Stimulated activated naive CD8-positive, alpha-beta T cell treated with anti-CD3 and anti-CD28 coated beads, Interleukin-15, amount 100 ng/mL, for 72 hours (primary cell): ENCODE data around the gene ADAM15.

Experiments used
- ATAC-seq: fragments of 150-1000 bp; cut with Tn5 transposase; 2 replicates; pipeline ENCODE4 v1.10.0; 2021; ENCODE audit warnings: mild to moderate bottlenecking, moderate library complexity
- DNase-seq, 2 donors: peaks; one replicate each; pipeline ENCODE4 v3.0.0; 2021 to 2022
- H3K27ac Mint-ChIP-seq, 2 donors: one replicate each; pipeline ENCODE4 v1.8.0; 2022; ENCODE audit warnings: mild to moderate bottlenecking in 2 of 2, mixed read lengths in 2 of 2, moderate library complexity in 2 of 2
- H3K27me3 Mint-ChIP-seq: one replicate; pipeline ENCODE4 v1.8.0; 2022; ENCODE audit warnings: mixed read lengths
- H3K4me1 Mint-ChIP-seq: one replicate; pipeline ENCODE4 v1.8.0; 2022; ENCODE audit warnings: mild to moderate bottlenecking, mixed read lengths
- H3K4me3 Mint-ChIP-seq, 2 donors: one replicate each; pipeline ENCODE4 v1.8.0; 2022; ENCODE audit warnings: mild to moderate bottlenecking in 2 of 2, mixed read lengths in 2 of 2, moderate library complexity in 1 of 2
- H3K9me3 Mint-ChIP-seq, 2 donors: one replicate each; pipeline ENCODE4 v1.8.0; 2022; ENCODE audit warnings: mixed read lengths in 2 of 2

The ADAM15 gene

DNA sequence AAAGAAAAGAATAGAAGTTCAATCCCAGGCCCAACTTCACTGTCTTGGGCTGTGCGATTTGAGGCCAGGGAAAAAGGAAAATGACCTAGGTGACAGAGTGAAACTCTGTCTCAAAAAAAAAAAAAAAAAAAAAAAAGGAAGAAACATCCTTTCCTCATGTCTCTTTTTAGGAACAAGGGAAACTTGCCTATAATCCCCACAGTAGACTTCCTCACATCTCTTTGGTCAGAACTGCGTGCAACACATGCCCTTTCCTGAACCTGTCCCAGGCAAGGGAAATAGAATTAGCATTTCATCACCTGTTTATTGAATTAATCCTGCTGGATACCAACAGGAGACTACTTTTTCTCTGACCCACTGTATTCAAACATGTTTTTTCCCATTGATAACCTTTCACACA, 15.2 kb upstream of the ADAM15 start:
- Mint-ChIP-seq H3K27me3 (peaks cover 33% of the 10 kb centered on the region), H3K27ac (no peak overlapping the region), H3K4me3 (no peak overlapping the region), H3K9me3 (no peaks in the 10 kb centered on the region), H3K4me1 (no peaks in the 10 kb centered on the region)
- DNase-seq: no peak
- no peak for ATAC-seq

DNA sequence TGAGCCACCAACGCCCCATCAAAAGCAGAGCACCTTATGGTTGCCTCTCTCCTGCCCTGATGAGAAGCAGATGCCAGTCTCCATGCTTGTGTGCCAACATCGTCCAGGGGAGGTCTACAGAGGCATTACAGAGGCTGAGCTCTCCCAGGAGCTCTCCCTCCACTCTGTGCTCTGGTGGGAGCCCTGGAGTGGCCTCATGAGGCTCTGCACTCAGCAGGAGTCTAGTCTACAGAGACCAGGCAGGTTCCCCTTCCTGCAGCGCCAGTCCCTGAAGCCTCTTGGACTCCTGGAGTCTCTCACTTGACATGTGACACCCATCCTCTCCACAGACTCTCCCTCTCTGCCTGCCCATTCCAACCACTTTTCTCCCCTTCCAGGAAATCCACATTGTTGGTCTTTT, 14.1 kb upstream of the ADAM15 start:
- H3K9me3 Mint-ChIP-seq: no peaks in the 10 kb centered on the region
- ATAC-seq (no peak), DNase-seq (no peak)
- no peaks in the 10 kb centered on the region for H3K4me1 Mint-ChIP-seq
- no peak overlapping the region for H3K27ac Mint-ChIP-seq
- H3K27me3 Mint-ChIP-seq: peaks cover 33% of the 10 kb centered on the region
- H3K4me3 Mint-ChIP-seq: no peak overlapping the region

DNA sequence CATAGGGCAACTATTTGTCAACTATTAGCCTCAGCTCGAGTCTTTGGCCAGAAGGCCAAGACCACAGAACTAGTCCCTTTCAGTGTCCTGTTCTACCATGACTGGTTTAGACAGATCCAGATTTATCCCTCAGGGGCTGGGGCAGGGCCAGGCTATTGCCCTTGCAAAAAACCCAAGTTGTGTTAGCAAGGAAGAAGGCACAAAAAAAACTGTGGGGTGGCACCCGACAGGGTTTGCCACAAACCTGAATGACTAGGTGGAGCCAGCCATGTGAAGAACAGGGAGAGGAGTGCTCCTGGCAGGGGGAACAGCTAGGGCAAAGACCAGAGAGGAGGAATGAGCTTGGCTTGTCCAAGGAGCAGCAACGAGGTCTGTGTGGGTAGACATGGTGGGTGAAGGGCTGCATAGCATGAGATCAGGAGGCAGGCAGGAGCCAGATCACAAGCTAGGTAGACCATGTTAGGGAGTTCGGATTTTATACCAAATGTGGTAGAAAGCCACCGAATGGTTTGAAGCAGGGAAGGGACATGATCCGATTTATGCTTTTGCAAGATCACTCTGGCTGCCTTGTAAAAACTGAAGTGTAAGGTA, 13.2 kb upstream of the ADAM15 start:
- no peak for ATAC-seq
- no peak for DNase-seq
- H3K4me3 Mint-ChIP-seq: no peak overlapping the region
- H3K4me1 Mint-ChIP-seq: no peaks in the 10 kb centered on the region
- H3K9me3 Mint-ChIP-seq: no peaks in the 10 kb centered on the region
- no peak overlapping the region for H3K27ac Mint-ChIP-seq
- peaks cover 33% of the 10 kb centered on the region for H3K27me3 Mint-ChIP-seq

DNA sequence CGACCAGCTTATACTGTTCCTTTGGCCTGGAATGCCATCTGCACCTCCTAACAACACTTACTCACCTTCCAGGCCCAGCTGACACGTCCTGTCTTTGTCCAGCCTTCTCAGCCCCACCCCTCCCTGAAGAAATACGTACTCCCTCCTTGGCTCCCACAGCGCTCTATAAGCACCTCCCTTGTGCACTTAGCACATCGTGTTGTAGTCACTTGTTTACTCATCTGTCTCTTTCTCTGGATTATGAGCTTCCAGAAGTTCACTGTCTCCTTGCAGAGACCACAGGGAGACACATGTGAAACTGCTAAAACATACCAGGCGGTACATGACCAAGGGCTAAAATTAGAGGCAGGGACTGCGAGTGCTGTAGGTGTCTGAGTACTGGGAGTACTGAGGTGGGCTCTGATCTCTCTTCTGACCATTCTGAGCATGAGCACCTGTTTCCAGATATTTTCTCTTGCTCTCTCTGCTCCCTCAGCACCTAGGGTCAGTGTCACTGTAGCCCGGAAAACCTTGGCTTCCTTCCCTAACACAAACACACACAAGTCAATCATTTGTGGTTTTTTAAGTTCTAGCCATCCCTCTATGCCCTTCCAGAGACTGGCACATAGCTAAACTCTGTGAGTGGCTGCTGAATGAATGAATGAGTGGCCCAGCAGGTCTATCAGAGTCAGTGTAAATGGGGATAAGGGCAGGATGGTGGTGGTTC, 12.4 kb upstream of the ADAM15 start:
- Mint-ChIP-seq H3K27ac (no peak overlapping the region), H3K27me3 (peaks cover 33% of the 10 kb centered on the region), H3K4me1 (no peaks in the 10 kb centered on the region), H3K9me3 (no peaks in the 10 kb centered on the region), H3K4me3 (no peak overlapping the region)
- no peak for ATAC-seq
- DNase-seq: no peak

- H3K27ac Mint-ChIP-seq: no peak overlapping the region
- DNase-seq: no peak
- no peak overlapping the region for H3K4me3 Mint-ChIP-seq
- no peaks in the 10 kb centered on the region for H3K9me3 Mint-ChIP-seq
- no peaks in the 10 kb centered on the region for H3K4me1 Mint-ChIP-seq
- ATAC-seq: no peak
- H3K27me3 Mint-ChIP-seq: peaks cover 30% of the 10 kb centered on the region
Measured at GRCh38 chr1:155039308-155039669, 11.8 kb upstream of the ADAM15 start.

DNA sequence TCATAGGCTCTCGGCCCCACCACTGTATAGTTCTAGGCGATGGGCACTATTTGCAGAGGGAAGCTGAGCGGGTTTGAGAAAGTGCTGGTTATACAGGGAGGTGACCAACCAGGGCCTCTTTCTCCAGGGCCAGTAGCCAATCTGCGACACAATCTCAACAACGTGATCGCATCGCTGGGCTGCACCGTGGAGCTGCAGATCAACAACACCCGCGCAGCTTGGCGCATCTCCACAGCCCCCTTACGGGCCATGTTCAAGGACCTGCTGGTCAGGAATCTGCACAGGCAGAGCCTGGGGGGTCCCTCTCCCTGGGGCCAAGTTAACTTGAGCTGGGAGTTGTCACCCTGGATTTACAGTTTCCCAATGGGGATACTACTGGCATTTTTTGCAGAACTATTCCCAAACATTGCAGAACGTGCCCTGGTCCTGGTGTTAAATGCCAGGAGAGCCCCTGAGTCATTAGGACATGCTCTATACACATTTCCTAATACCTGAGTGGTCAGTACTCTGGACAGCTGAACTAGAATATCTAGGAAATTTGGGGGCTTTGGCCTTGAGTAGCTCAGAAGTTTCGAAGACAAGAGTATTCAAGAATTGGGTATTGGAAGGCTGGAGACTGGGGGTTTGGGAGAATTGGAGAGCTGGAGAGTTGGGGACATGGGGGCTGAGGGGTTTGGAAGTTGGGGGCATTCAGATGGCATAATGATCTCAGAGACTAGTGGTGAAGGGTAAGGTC, 10.6 kb upstream of the ADAM15 start:
- H3K9me3 Mint-ChIP-seq: no peaks in the 10 kb centered on the region
- no peak overlapping the region for H3K4me3 Mint-ChIP-seq
- H3K4me1 Mint-ChIP-seq: peaks cover 12% of the 10 kb centered on the region
- ATAC-seq (no peak), DNase-seq (no peak)
- peaks cover 19% of the 10 kb centered on the region for H3K27me3 Mint-ChIP-seq
- H3K27ac Mint-ChIP-seq: no peak overlapping the region

- H3K27ac Mint-ChIP-seq: no peak overlapping the region
- no peaks in the 10 kb centered on the region for H3K9me3 Mint-ChIP-seq
- H3K4me3 Mint-ChIP-seq: no peak overlapping the region
- no peak for ATAC-seq
- peaks cover 15% of the 10 kb centered on the region for H3K4me1 Mint-ChIP-seq
- H3K27me3 Mint-ChIP-seq: peaks cover 16% of the 10 kb centered on the region
- no peak for DNase-seq
Measured at GRCh38 chr1:155042789-155043188, 8.3 kb upstream of the ADAM15 start.

DNA sequence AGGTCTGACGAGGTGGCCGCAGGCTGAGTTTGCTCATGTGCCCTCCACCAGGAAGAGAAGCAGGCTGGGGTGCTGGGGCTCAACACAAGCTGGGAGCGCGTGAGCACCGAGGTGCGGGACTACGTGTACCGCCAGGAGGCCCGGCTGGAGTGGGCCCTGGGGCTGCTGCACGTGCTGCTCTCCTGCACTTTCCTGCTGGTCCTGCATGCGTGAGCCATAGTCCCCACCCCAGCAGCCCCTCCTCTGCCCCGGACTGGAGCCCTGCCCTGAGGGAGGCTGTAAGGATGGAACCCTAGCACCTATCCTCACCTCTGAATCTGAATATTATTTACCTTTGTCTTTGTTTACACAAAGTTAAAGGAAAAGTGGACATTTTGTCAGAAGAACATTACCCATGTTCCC, 7.8 kb upstream of the ADAM15 start:
- H3K27me3 Mint-ChIP-seq: peaks cover 11% of the 10 kb centered on the region
- ATAC-seq (no peak), DNase-seq (no peak)
- peaks cover 15% of the 10 kb centered on the region for H3K4me1 Mint-ChIP-seq
- H3K27ac Mint-ChIP-seq: no peak overlapping the region
- no peaks in the 10 kb centered on the region for H3K9me3 Mint-ChIP-seq
- H3K4me3 Mint-ChIP-seq: no peak overlapping the region

- ATAC-seq (no peak), DNase-seq (no peak)
- Mint-ChIP-seq H3K9me3 (no peaks in the 10 kb centered on the region), H3K27me3 (peaks cover 6% of the 10 kb centered on the region), H3K4me3 (no peak overlapping the region), H3K27ac (peak overlapping the region in 1 of 2 donors; percentile 2), H3K4me1 (peaks cover 15% of the 10 kb centered on the region)
Measured at GRCh38 chr1:155043793-155044192, 7.3 kb upstream of the ADAM15 start.

DNA sequence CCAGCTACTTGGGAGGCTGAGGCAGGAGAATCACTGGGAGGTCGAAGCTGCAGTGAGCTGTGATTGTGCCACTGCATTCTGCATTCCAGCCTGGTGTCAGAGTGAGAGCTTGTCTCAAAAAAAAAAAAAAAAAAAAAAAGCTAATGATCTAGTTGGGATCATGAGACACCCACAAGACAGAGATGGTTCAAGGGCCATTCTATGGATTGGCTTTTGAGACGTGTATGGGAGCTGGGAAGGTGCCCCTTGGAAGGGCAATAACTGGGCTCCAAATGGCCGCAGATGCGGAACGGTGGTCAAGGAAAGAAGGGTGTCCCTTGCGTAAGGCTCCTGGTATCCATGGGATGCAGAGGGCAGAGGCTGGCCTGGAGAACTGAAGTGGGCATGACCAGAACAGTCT, 6.8 kb upstream of the ADAM15 start:
- Mint-ChIP-seq H3K27ac (no peak overlapping the region), H3K4me3 (no peak overlapping the region), H3K4me1 (peaks cover 15% of the 10 kb centered on the region), H3K9me3 (no peaks in the 10 kb centered on the region), H3K27me3 (peaks cover under 1% of the 10 kb centered on the region)
- DNase-seq (no peak), ATAC-seq (no peak)

DNA sequence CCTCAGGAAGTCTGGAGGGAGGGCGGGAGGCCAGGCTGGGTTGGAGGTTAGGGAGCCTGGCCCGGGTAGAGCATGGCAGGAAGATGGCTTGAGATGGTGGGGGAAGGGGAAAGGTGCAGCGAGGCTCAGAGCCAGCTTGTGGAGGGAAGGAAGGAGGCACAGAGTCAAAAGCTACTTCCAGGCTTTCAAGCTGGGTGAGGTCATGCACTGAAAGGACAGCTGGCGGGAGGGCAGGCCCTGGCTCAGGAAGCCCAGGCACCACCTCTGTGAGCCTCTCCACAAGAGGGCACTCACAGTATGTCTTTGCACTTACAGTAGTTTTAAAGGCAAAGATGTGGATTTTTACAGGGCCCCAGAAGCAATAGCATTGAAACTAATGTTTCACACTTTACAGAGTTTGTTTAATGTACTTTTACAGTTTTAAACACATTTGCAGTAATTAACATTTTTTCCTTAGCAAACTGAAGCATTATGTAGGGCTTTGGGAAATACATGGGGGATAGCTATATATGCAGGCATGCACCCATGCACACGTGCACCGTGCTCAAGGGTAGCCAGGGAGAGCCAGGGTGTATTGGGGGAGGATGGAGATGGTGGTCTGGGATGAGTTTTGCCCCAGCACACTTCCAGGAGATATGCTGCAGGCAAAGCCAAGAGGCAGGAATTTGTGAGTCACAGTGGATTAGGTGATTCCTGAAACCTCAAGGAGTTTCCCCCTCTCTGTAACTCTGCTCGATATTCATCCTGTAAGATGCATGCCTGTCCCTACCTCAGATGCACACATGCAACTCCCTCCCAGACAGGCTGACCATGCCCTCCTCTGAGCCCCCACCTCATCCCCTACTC, 6.1 kb upstream of the ADAM15 start:
- ATAC-seq (peak; percentile 91), DNase-seq (peak in 1 of 2 donors; percentile 64)
- H3K27ac Mint-ChIP-seq: no peak overlapping the region
- H3K4me1 Mint-ChIP-seq: peaks cover 21% of the 10 kb centered on the region
- H3K4me3 Mint-ChIP-seq: no peak overlapping the region
- H3K9me3 Mint-ChIP-seq: no peaks in the 10 kb centered on the region
- H3K27me3 Mint-ChIP-seq: no peaks in the 10 kb centered on the region

- Mint-ChIP-seq H3K9me3 (no peaks in the 10 kb centered on the region), H3K4me1 (peaks cover 47% of the 10 kb centered on the region), H3K4me3 (no peak overlapping the region), H3K27me3 (no peaks in the 10 kb centered on the region), H3K27ac (no peak overlapping the region)
- ATAC-seq: no peak
- DNase-seq: no peak
Measured at GRCh38 chr1:155048449-155049334, 2.4 kb upstream of the ADAM15 start.

DNA sequence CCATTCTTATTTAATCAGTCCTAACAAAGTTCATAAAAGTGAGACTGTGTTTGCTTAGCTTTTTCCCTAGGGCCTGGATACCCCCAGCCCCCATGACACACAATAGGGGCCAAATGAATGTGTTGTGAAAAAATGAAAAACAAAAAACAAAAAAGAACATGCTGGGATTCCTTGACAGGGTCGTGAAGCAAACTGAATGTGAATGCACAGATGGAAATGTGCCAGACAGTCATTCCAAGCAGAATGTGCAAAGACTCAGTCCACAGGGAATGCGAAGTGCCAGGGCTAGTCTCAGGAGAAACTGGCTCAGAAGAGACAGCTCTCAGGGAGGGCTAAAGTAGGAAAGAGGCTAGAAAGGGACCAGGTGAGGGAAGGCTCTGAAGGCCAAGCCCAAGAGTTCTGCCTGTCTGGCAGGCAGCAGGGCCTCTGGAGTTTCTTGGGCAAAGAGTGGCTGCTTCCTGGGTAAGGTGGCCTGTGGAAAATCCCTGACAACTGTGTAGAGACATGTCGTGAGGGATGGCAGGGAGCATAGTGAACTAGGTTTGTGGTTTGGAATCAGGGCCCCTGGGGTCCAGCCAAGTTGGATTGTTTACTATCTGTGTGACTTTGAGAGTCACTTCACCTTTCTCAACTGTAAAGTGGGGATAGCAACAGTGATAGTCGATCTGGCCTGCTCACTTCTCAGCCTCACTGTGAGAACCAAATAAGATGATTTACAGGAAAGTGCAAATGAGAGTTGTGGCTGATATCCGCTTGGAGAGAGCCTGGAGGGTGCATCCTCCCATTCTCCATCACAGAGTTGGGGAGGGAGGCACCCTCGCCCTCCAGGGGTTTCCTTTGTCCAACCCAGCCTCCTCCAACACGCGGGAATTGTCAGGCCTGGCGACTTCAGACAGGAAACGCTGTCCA, 1.2 kb upstream of the ADAM15 start:
- ATAC-seq (no peak), DNase-seq (no peak)
- peak overlapping the region; percentile 90 to 94 for H3K4me3 Mint-ChIP-seq
- no peak overlapping the region for H3K27ac Mint-ChIP-seq
- no peaks in the 10 kb centered on the region for H3K27me3 Mint-ChIP-seq
- no peaks in the 10 kb centered on the region for H3K9me3 Mint-ChIP-seq
- H3K4me1 Mint-ChIP-seq: peaks cover 41% of the 10 kb centered on the region

- no peak for DNase-seq
- no peaks in the 10 kb centered on the region for H3K9me3 Mint-ChIP-seq
- peak overlapping the region; percentile 87 to 93 for H3K4me3 Mint-ChIP-seq
- ATAC-seq: peak; percentile 23
- no peaks in the 10 kb centered on the region for H3K27me3 Mint-ChIP-seq
- H3K27ac Mint-ChIP-seq: peak overlapping the region in 1 of 2 donors; percentile 52
- peaks cover 32% of the 10 kb centered on the region for H3K4me1 Mint-ChIP-seq
Measured at GRCh38 chr1:155051342-155051776, 243 bp downstream of the ADAM15 start.
